Hair follicular keratinocyte (primary cell): ENCODE data around the gene SPNS3. TPM values are rescaled to one million over a fixed set of nuclear protein-coding genes. Genes with fewer than 3 reads are reported as not detected.

Experiments
- total RNA-seq: library from RNA; depleted of rRNA; stranded (reverse); fragments of >200 nt; gene quantifications from 2 replicates; pipeline ENCODE4 v1.2.3, GENCODE V29; 2015

SPNS3 gene
- 0.04 and 0.23 TPM in 2 replicates for total RNA-seq

DNA sequence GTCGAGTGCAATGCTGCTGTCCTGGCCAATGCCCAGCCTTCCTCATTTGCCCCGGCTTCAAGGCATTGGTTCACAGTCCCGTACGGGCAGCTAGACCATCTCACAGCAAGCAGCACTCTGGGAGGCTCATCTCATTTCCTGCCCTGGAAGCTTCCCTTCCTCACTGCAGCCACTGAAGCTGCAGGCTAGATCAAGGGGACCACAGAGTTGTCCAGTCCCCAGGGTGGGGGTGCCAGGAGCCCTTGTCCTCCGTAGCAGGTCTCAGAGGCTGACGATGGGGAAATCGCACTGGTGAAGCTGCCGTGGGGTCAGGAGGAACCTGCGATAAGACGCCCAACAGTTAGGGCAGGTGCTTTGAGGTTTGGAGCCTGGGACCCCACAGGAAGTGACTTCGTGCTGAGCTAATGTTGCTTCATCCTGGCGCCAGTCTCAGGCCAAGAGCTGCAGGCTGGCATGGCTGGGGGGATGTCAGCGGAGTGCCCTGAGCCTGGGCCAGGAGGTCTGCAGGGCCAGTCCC, at the start of gene SPNS3:
Gene SPNS3 (plus strand): TSS at position 426 of the 517 bp plus-strand sequence. CDS start 28 bp downstream, at position 454.

GRCh38 chr17:4498461-4499397, 65.0 kb downstream of the SPNS3 start, which contains the start of gene SPNS2:
Gene SPNS2 (plus strand): TSS chr17:4498881. CDS start chr17:4499048, 167 bp downstream.

Other genes with a start within 250 kb of the SPNS3 start
- gene ANKFY1, start 170.0 kb upstream of the SPNS3 start, total RNA-seq: 9.5 and 10.5 TPM in 2 replicates
- gene UBE2G1, start 67.3 kb upstream of the SPNS3 start, total RNA-seq: 53.8 and 58.3 TPM in 2 replicates
- gene SPNS2, start 64.9 kb downstream of the SPNS3 start, total RNA-seq: 0.08 TPM in 1 of 2 replicates, not detected in the other
- 70.3 and 99.9 TPM in 2 replicates for gene MYBBP1A, start 121.4 kb downstream of the SPNS3 start, total RNA-seq
- 0.08 TPM in 2 replicates for gene GGT6, start 126.6 kb downstream of the SPNS3 start, total RNA-seq
- gene SMTNL2, start 150.6 kb downstream of the SPNS3 start, total RNA-seq: not detected in 2 replicates
- not detected in 2 replicates for gene ALOX15, start 207.7 kb downstream of the SPNS3 start, total RNA-seq